WTC11 (cell line): Measurements from ENCODE around the gene CDIPT.

Experiments used
- AFF4 ChIP-seq: sonication (generic); formaldehyde crosslinking; IDR thresholded peaks from 2 replicates; pipeline ENCODE4 v1.8.1; 2023; ENCODE audit warnings: mild to moderate bottlenecking, missing genetic modification reagents, borderline replicate concordance
- ATF6 ChIP-seq: sonication (generic); formaldehyde crosslinking; IDR thresholded peaks from 2 replicates; pipeline ENCODE4 v1.8.1; 2023; ENCODE audit warnings: mild to moderate bottlenecking, missing genetic modification reagents
- CTCF ChIP-seq: fragments of 200-600 bp; IDR thresholded peaks from 2 replicates; pipeline ENCODE4 v1.8.0; 2022; ENCODE audit warnings: antibody characterized with exemption
- E2F4 ChIP-seq: sonication (generic); formaldehyde crosslinking; IDR thresholded peaks from 2 replicates; pipeline ENCODE4 v1.8.1; 2022; ENCODE audit warnings: low read depth, mild to moderate bottlenecking, moderate library complexity, missing genetic modification reagents, borderline replicate concordance
- FOXK1 ChIP-seq: sonication (generic); formaldehyde crosslinking; IDR thresholded peaks from 2 replicates; pipeline ENCODE4 v1.8.0; 2022; ENCODE audit warnings: mild to moderate bottlenecking, moderate library complexity, missing genetic modification reagents
- JUN ChIP-seq: sonication (generic); formaldehyde crosslinking; IDR thresholded peaks from 2 replicates; pipeline ENCODE4 v1.8.0; 2023; ENCODE audit warnings: mild to moderate bottlenecking, missing genetic modification reagents
- MAX ChIP-seq: sonication (generic); formaldehyde crosslinking; IDR thresholded peaks from 2 replicates; pipeline ENCODE4 v1.8.0; 2022; ENCODE audit warnings: mild to moderate bottlenecking, missing genetic modification reagents
- MXD4 ChIP-seq: fragments of 250-450 bp; sonication (Bioruptor Pico); IDR thresholded peaks from 2 replicates; pipeline ENCODE4 v1.8.0; 2021; ENCODE audit warnings: mild to moderate bottlenecking, moderate library complexity, borderline replicate concordance
- MYBL2 ChIP-seq: sonication (generic); formaldehyde crosslinking; IDR thresholded peaks from 2 replicates; pipeline ENCODE4 v1.8.1; 2023; ENCODE audit warnings: mild to moderate bottlenecking, moderate library complexity, missing genetic modification reagents
- NR1H2 ChIP-seq: sonication (generic); formaldehyde crosslinking; IDR thresholded peaks from 2 replicates; pipeline ENCODE4 v1.9.0; 2021; ENCODE audit warnings: mild to moderate bottlenecking, moderate library complexity, missing genetic modification reagents
- SP1 ChIP-seq: sonication (generic); formaldehyde crosslinking; conservative IDR thresholded peaks from 2 replicates; pipeline ENCODE4 v1.8.1; 2022; ENCODE audit warnings: missing genetic modification reagents
- USF1 ChIP-seq: sonication (generic); formaldehyde crosslinking; IDR thresholded peaks from 2 replicates; pipeline ENCODE4 v1.8.0; 2022; ENCODE audit warnings: mild to moderate bottlenecking, missing genetic modification reagents
- USF2 ChIP-seq: sonication (generic); formaldehyde crosslinking; IDR thresholded peaks from 2 replicates; pipeline ENCODE4 v1.8.1; 2023; ENCODE audit warnings: mild to moderate bottlenecking, missing genetic modification reagents, moderate library complexity

GRCh38 chr16:29860218-29860617 is 2.8 kb downstream of the CDIPT start:
- TF ChIP-seq SP1 (CRISPR knock-in tag) (no peak), CTCF (no peak), MXD4 (CRISPR knock-in tag) (no peak), ATF6 (no peak), AFF4 (CRISPR knock-in tag) (no peak), MAX (no peak), NR1H2 (no peak), USF2 (no peak), FOXK1 (CRISPR knock-in tag) (no peak), MYBL2 (CRISPR knock-in tag) (no peak), JUN (no peak), E2F4 (no peak), USF1 (CRISPR knock-in tag) (no peak)
